Uterus (tissue), 2 donors: ENCODE data around the gene DMD.

Source experiments
- CTCF ChIP-seq, 4 experiments: fragments of 200-600 bp in 2 of 4; fragments of 450-650 bp in 2 of 4; sonication (generic) in 2 of 4; IDR thresholded peaks; one replicate each; pipeline ENCODE4 v1.5.1; 2016 to 2019; ENCODE audit warnings: antibody characterized with exemption in 4 of 4, mild to moderate bottlenecking in 2 of 4, moderate library complexity in 1 of 4
- POLR2A ChIP-seq, 2 donors: fragments of 450-650 bp; IDR thresholded peaks; one replicate each; pipeline ENCODE4 v1.6.1; 2016; ENCODE audit warnings: antibody characterized with exemption in 2 of 2, mild to moderate bottlenecking in 1 of 2, moderate library complexity in 1 of 2

- TF ChIP-seq CTCF (IDR thresholded peaks at IDR 0.05) (no peak), POLR2A (IDR thresholded peaks at IDR 0.05) (no peak)
Measured at GRCh38 chrX:31279359-31279758, 1932.0 kb downstream of the DMD start.
